ENCODE measurements around the gene PDE4B.

PDE4B gene

GRCh38 chr1:65983500-65983899 is 190.8 kb downstream of the PDE4B start:
- H3K9me3 ChIP-seq: no peaks in the 10 kb centered on the region
- no peak overlapping the region for H3K4me3 ChIP-seq (ENCODE audit: low read depth in 1 of 2, low read length in 1 of 2)
- no peaks in the 10 kb centered on the region for H3K4me1 ChIP-seq (ENCODE audit: control insufficient read depth in 1 of 2, insufficient read depth in 1 of 2, low read depth in 1 of 2, low read length in 1 of 2)
- no peak overlapping the region for H3K27ac ChIP-seq
- no peaks in the 10 kb centered on the region for H3K36me3 ChIP-seq
- no peaks in the 10 kb centered on the region for H3K27me3 ChIP-seq
- TF ChIP-seq CTCF (IDR thresholded peaks at IDR 0.05): no peak

- TF ChIP-seq CTCF (IDR thresholded peaks at IDR 0.05): no peak
- H3K4me1 ChIP-seq (ENCODE audit: control insufficient read depth in 1 of 2, insufficient read depth in 1 of 2, low read depth in 1 of 2, low read length in 1 of 2): no peaks in the 10 kb centered on the region
- no peak overlapping the region for H3K27ac ChIP-seq
- H3K9me3 ChIP-seq: no peaks in the 10 kb centered on the region
- no peak overlapping the region for H3K4me3 ChIP-seq (ENCODE audit: low read depth in 1 of 2, low read length in 1 of 2)
- H3K36me3 ChIP-seq: no peaks in the 10 kb centered on the region
- H3K27me3 ChIP-seq: no peaks in the 10 kb centered on the region
Observed at GRCh38 chr1:65985393-65986066, 192.8 kb downstream of the PDE4B start.

- H3K27ac ChIP-seq: no peak overlapping the region
- H3K4me3 ChIP-seq (ENCODE audit: low read depth in 1 of 2, low read length in 1 of 2): no peak overlapping the region
- no peaks in the 10 kb centered on the region for H3K36me3 ChIP-seq
- no peak for TF ChIP-seq CTCF (IDR thresholded peaks at IDR 0.05)
- H3K27me3 ChIP-seq: no peaks in the 10 kb centered on the region
- H3K4me1 ChIP-seq (ENCODE audit: control insufficient read depth in 1 of 2, insufficient read depth in 1 of 2, low read depth in 1 of 2, low read length in 1 of 2): no peaks in the 10 kb centered on the region
- no peaks in the 10 kb centered on the region for H3K9me3 ChIP-seq
Observed at GRCh38 chr1:65986146-65986545, 193.5 kb downstream of the PDE4B start.

GRCh38 chr1:65990161-65990560 is 197.5 kb downstream of the PDE4B start:
- Histone ChIP-seq H3K4me1 (ENCODE audit: control insufficient read depth in 1 of 2, insufficient read depth in 1 of 2, low read depth in 1 of 2, low read length in 1 of 2) (no peaks in the 10 kb centered on the region), H3K27ac (no peak overlapping the region), H3K4me3 (ENCODE audit: low read depth in 1 of 2, low read length in 1 of 2) (no peak overlapping the region), H3K9me3 (no peaks in the 10 kb centered on the region), H3K36me3 (no peaks in the 10 kb centered on the region), H3K27me3 (no peaks in the 10 kb centered on the region)
- TF ChIP-seq CTCF (IDR thresholded peaks at IDR 0.05): no peak

- H3K4me1 ChIP-seq (ENCODE audit: control insufficient read depth in 1 of 2, insufficient read depth in 1 of 2, low read depth in 1 of 2, low read length in 1 of 2): no peaks in the 10 kb centered on the region
- no peak for TF ChIP-seq CTCF (IDR thresholded peaks at IDR 0.05)
- H3K9me3 ChIP-seq: no peaks in the 10 kb centered on the region
- no peaks in the 10 kb centered on the region for H3K27me3 ChIP-seq
- H3K36me3 ChIP-seq: no peaks in the 10 kb centered on the region
- no peak overlapping the region for H3K27ac ChIP-seq
- H3K4me3 ChIP-seq (ENCODE audit: low read depth in 1 of 2, low read length in 1 of 2): no peak overlapping the region
Observed at GRCh38 chr1:65991694-65992093, 199.0 kb downstream of the PDE4B start.

Data from neutrophil (primary cell).